ENCODE measurements around the gene RNU1-2.
"Not testable (repeated sequence)": the region's sequence is repeated elsewhere in the genome, so short reads cannot be mapped to it uniquely, and the experiment has no call there.

DNA sequence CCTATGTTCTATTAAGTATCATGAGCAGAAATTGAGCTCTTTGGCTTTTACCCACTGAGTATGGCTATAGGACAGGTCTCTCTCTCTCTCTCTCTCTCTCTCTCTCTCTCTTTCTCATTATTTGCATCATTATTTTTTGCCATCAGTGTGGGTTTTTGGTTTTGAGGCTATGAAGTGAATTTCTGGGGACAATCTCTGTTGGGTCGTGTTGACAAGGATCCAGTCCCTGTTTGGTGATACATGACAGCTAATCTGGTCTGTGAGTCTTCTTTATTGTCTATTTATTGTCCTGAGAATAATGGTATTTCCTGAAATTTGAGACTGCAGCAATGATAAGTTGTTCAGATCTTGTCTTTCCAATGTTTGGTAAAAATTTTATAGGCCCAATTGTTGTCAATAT is 1.9 kb downstream of the RNU1-2 start:
- not testable (repeated sequence) for TF ChIP-seq CTCF (IDR thresholded peaks at IDR 0.05; ENCODE audit: insufficient read depth, low read length); GABPA (IDR thresholded peaks at IDR 0.05; ENCODE audit: low read depth); POLR2AphosphoS5 (IDR thresholded peaks at IDR 0.05; ENCODE audit: low read depth); SPI1 (IDR thresholded peaks at IDR 0.05; ENCODE audit: borderline replicate concordance, low read depth)
- TF ChIP-seq, protein P1, sequence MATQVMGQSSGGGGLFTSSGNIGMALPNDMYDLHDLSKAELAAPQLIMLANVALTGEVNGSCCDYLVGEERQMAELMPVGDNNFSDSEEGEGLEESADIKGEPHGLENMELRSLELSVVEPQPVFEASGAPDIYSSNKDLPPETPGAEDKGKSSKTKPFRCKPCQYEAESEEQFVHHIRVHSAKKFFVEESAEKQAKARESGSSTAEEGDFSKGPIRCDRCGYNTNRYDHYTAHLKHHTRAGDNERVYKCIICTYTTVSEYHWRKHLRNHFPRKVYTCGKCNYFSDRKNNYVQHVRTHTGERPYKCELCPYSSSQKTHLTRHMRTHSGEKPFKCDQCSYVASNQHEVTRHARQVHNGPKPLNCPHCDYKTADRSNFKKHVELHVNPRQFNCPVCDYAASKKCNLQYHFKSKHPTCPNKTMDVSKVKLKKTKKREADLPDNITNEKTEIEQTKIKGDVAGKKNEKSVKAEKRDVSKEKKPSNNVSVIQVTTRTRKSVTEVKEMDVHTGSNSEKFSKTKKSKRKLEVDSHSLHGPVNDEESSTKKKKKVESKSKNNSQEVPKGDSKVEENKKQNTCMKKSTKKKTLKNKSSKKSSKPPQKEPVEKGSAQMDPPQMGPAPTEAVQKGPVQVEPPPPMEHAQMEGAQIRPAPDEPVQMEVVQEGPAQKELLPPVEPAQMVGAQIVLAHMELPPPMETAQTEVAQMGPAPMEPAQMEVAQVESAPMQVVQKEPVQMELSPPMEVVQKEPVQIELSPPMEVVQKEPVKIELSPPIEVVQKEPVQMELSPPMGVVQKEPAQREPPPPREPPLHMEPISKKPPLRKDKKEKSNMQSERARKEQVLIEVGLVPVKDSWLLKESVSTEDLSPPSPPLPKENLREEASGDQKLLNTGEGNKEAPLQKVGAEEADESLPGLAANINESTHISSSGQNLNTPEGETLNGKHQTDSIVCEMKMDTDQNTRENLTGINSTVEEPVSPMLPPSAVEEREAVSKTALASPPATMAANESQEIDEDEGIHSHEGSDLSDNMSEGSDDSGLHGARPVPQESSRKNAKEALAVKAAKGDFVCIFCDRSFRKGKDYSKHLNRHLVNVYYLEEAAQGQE (IDR thresholded peaks at IDR 0.05; ENCODE audit: insufficient replicate concordance, low read depth): not testable (repeated sequence)
